H1 (cell line): ENCODE results near the gene E2F8.
A peak's percentile ranks its signal among the peaks of the same experiment; 100 is the strongest.

Source experiments
- CBX8 ChIP-seq: fragments of 300-800, 300-1000 bp; sonication (generic); IDR thresholded peaks from 2 replicates; pipeline ENCODE4 v1.7.1; 2016; ENCODE audit warnings: low read depth, low read length, borderline replicate concordance
- EGR1 ChIP-seq: IDR thresholded peaks from 2 replicates; pipeline ENCODE4 v1.6.1; 2011; ENCODE audit warnings: low read depth, low read length, borderline replicate concordance
- EZH2 ChIP-seq: fragments of 200-600 bp; sonication (generic); IDR thresholded peaks from 2 replicates; pipeline ENCODE4 v1.7.1; 2012; ENCODE audit warnings: low read depth, mild to moderate bottlenecking, moderate library complexity, low read length, inconsistent platforms; ENCODE audit not compliant: severe bottlenecking
- POLR2A ChIP-seq, 2 experiments: IDR thresholded peaks; 1 replicate in 1 of 2; 2 replicates in 1 of 2; pipeline ENCODE4 v1.6.1; 2011; ENCODE audit warnings: low read depth in 2 of 2, low read length in 2 of 2, mild to moderate bottlenecking in 2 of 2; ENCODE audit errors: control extremely low read depth in 1 of 2
- TAF1 ChIP-seq: IDR thresholded peaks from 2 replicates; pipeline ENCODE4 v1.6.1; 2011; ENCODE audit warnings: mild to moderate bottlenecking, low read depth, low read length
- TF ChIP-seq, protein P1 (sequence below), 3 experiments: IDR thresholded peaks; 1 replicate in 2 of 3; 2 replicates in 1 of 3; pipeline versions ENCODE4 v1.5.1 to v1.6.1; 2011; ENCODE audit warnings: low read length in 3 of 3, mild to moderate bottlenecking in 3 of 3, inconsistent platforms in 2 of 3, low read depth in 1 of 3, moderate library complexity in 1 of 3; ENCODE audit not compliant: insufficient read depth in 1 of 3; ENCODE audit errors: control extremely low read depth in 1 of 3

DNA sequence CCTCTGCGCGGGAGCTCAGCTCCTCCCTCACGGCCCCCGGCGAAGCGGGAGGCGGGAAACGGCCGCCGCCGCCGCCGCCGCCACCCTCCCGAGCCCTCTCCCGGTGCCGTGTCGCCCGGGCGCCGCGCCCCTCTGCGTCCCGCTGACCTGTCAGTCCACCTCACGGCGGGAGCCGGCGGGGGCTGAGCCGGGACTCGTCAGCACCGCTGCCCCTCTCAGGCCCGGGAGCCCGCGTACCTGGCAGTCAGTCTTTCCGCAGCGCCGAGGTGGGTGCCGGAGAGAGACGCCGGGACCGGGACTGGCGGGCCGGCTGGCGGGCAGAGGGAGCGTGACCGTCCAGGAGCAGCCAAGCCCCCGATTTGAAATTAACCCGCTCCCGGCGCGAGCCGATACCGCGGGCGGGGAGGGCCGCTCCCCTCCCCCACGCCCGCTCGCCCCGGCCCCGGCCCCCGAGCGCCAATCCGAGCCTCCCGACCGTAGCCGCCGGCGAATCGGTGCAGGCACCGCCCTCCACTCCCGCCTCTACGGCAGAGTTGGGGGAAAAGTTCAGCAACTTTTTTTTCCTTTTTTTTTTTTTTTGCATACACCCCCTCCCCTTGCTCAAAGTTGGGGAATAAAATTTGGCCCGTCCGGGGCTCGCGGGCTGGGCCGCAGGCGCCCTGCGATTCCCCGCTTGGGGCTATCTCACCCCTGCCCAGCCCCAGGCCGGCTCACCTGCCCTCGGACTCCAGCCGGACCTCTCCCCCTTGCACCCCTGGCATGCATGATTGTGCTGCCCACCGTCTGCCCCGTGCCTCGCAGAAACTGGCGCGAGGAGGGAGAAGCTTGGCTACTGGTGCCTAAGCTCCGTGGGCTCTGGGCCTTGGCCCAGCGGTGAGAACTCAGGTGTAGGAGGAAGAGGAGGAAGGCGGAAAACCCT, 774 bp upstream of the E2F8 start:
- TF ChIP-seq, protein P1, sequence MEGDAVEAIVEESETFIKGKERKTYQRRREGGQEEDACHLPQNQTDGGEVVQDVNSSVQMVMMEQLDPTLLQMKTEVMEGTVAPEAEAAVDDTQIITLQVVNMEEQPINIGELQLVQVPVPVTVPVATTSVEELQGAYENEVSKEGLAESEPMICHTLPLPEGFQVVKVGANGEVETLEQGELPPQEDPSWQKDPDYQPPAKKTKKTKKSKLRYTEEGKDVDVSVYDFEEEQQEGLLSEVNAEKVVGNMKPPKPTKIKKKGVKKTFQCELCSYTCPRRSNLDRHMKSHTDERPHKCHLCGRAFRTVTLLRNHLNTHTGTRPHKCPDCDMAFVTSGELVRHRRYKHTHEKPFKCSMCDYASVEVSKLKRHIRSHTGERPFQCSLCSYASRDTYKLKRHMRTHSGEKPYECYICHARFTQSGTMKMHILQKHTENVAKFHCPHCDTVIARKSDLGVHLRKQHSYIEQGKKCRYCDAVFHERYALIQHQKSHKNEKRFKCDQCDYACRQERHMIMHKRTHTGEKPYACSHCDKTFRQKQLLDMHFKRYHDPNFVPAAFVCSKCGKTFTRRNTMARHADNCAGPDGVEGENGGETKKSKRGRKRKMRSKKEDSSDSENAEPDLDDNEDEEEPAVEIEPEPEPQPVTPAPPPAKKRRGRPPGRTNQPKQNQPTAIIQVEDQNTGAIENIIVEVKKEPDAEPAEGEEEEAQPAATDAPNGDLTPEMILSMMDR (IDR thresholded peaks at IDR 0.05; ENCODE audit: control extremely low read depth in 1 of 3, insufficient read depth in 1 of 3, low read depth in 1 of 3, low read length in 3 of 3), result no peak
- no peak for TF ChIP-seq EZH2
- no peak for TF ChIP-seq CBX8
- TF ChIP-seq POLR2A (IDR thresholded peaks at IDR 0.05; ENCODE audit: control extremely low read depth in 1 of 2, low read depth in 2 of 2, low read length in 2 of 2), result no peak
- peak; percentile 20; the same call in 1 of the 2 replicates for TF ChIP-seq TAF1
- TF ChIP-seq EGR1, result no peak
